Spinal cord (tissue), 10 donors: ENCODE results near the gene STX1A. TPM values are rescaled to one million over a fixed set of nuclear protein-coding genes. Genes with fewer than 3 reads are reported as not detected.
A peak's percentile ranks its signal among the peaks of the same experiment; 100 is the strongest.
"Not testable (repeated sequence)": the region's sequence is repeated elsewhere in the genome, so short reads cannot be mapped to it uniquely, and the experiment has no call there.

Source experiments
- DNase-seq, 6 donors: peaks; one replicate each; pipeline versions ENCODE4 v3.0.0 to v3.0.0-alpha.2; 2013 to 2015; ENCODE audit warnings: low spot score in 6 of 6, low read depth in 4 of 6
- H3K27ac ChIP-seq: one replicate; pipeline ENCODE4 v1.5.1; 2013; ENCODE audit warnings: low read depth, low read length, control low read depth
- H3K27me3 ChIP-seq: one replicate; pipeline ENCODE4 v1.6.1; 2013; ENCODE audit warnings: low read length; ENCODE audit not compliant: control insufficient read depth, insufficient read depth
- H3K36me3 ChIP-seq: one replicate; pipeline ENCODE4 v1.6.1; 2013; ENCODE audit warnings: low read length; ENCODE audit not compliant: control insufficient read depth, insufficient read depth
- H3K4me1 ChIP-seq: one replicate; pipeline ENCODE4 v1.6.1; 2013; ENCODE audit warnings: low read length; ENCODE audit not compliant: control insufficient read depth, insufficient read depth
- H3K4me3 ChIP-seq: one replicate; pipeline ENCODE4 v1.5.1; 2013; ENCODE audit warnings: low read depth, low read length, control low read depth
- H3K9me3 ChIP-seq: one replicate; pipeline ENCODE4 v1.6.1; 2013; ENCODE audit warnings: low read length; ENCODE audit not compliant: control insufficient read depth, insufficient read depth
- WGBS: methylation state at CpG from one replicate; pipeline ENCODE4 v1.1.5; 2013; ENCODE audit warnings: missing lambda C conversion rate; ENCODE audit not compliant: insufficient coverage; 5-methylcytosine and 5-hydroxymethylcytosine counted together
- polyA plus RNA-seq, 2 donors: library from polyadenylated mRNA; unstranded; fragments of 120-200 nt; gene quantifications; one replicate each; pipeline ENCODE4 v1.2.1, GENCODE V29; 2013; ENCODE audit not compliant: insufficient read length in 2 of 2
- total RNA-seq, 2 donors: library from RNA; depleted of rRNA in 1 of 2; stranded (reverse); fragments of 120-200 nt in 1 of 2; fragments of >200 nt in 1 of 2; gene quantifications; one replicate each; pipeline versions ENCODE4 v1.2.3 to v1.2.4, GENCODE V29; 2013 to 2014
- donor health status: healthy.

STX1A gene
- total and polyA plus RNA-seq, 4 donors: 15.6 to 65.9 (median 41.6) TPM

GRCh38 chr7:73713319-73713718 is 6.2 kb downstream of the STX1A start:
- WGBS: 95% methylated on average over 5 of the region's 6 CpGs
- not testable (repeated sequence) for H3K27ac ChIP-seq

GRCh38 chr7:73712773-73713172 is 6.7 kb downstream of the STX1A start:
- H3K4me3 ChIP-seq: no peak overlapping the region
- peaks cover 8% of the 10 kb centered on the region for H3K4me1 ChIP-seq
- H3K27me3 ChIP-seq: no peaks in the 10 kb centered on the region
- no peak for DNase-seq
- no peaks in the 10 kb centered on the region for H3K9me3 ChIP-seq
- WGBS: no CpG with 5 or more reads among the region's 1 CpG
- no peak overlapping the region for H3K27ac ChIP-seq
- H3K36me3 ChIP-seq: peaks cover 32% of the 10 kb centered on the region

More at GRCh38 chr7:73713319-73713718, 6.2 kb downstream of the STX1A start:
- not testable (repeated sequence) for H3K27me3 ChIP-seq, H3K9me3 ChIP-seq, H3K4me3 ChIP-seq, DNase-seq
- H3K36me3 ChIP-seq: peaks cover 29% of the 10 kb centered on the region
- H3K4me1 ChIP-seq: peaks cover 13% of the 10 kb centered on the region

- Histone ChIP-seq H3K4me3 (no peak overlapping the region), H3K9me3 (no peaks in the 10 kb centered on the region), H3K27ac (no peak overlapping the region), H3K27me3 (no peaks in the 10 kb centered on the region), H3K4me1 (peaks cover 18% of the 10 kb centered on the region), H3K36me3 (peaks cover 55% of the 10 kb centered on the region)
- no peak for DNase-seq
- WGBS: 96% methylated on average over 16 of the region's 16 CpGs
These were observed 10.4 kb downstream of the STX1A start for GRCh38 chr7:73708961-73709549.

- H3K27ac ChIP-seq: no peak overlapping the region
- H3K4me3 ChIP-seq: no peak overlapping the region
- H3K36me3 ChIP-seq: peaks cover 73% of the 10 kb centered on the region
- peaks cover 20% of the 10 kb centered on the region for H3K4me1 ChIP-seq
- no peaks in the 10 kb centered on the region for H3K9me3 ChIP-seq
- peak in 2 of 6 donors; percentile 44 to 82 for DNase-seq
- 50% methylated on average over 12 of the region's 15 CpGs for WGBS
- H3K27me3 ChIP-seq: no peaks in the 10 kb centered on the region
These were observed 12.3 kb downstream of the STX1A start for GRCh38 chr7:73707045-73707631.

DNA sequence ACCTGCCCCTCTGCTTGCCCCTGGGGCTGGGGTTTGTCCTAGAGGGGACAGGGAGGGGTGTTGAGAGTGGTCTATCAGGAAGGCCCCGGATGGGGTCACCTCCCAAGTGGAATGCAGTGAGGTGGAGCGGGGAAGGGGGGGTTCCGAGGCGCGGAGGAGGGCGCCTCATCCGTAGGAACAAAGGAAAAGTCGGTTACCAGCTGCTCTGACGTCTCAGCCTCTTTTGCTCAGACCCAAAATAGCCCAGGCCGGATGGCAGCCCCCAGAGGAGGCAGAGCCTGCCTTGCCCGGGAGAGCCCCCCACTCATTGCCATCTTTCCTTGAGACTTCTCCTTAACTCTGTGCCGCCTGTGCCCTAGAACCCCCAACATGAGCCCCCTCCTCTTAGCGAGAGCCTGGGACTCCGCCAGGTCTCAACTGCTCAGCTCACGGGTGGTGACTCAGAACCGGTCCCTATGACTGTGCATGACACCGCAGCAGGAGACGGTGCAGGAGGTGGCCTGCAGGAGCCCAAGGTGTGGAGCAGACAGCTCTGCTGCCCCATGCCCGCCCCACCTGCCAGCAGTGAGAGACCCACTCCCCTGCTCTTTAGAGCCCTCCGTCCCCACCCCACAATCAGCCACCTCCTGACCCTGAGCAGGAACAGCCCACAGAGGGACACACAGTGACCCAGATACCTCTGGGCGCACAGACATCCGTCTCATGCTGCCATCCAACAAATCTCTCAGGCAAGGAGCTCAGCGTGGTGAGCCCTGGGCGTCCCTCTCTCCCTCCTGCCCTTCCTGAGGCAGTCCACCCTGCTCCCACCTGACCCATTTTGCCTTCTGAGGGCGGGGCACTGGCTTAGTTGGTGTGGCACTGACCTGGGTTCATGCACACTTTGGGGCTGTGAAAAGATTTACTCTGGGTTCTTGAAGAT is 13.1 kb downstream of the STX1A start:
- no peak overlapping the region for H3K27ac ChIP-seq
- H3K36me3 ChIP-seq: peaks cover 76% of the 10 kb centered on the region
- 64% methylated on average over 19 of the region's 25 CpGs for WGBS
- DNase-seq: no peak
- H3K27me3 ChIP-seq: no peaks in the 10 kb centered on the region
- H3K4me3 ChIP-seq: no peak overlapping the region
- no peaks in the 10 kb centered on the region for H3K9me3 ChIP-seq
- H3K4me1 ChIP-seq: peaks cover 20% of the 10 kb centered on the region

GRCh38 chr7:73705551-73705920 is 13.9 kb downstream of the STX1A start:
- Histone ChIP-seq H3K27ac (no peak overlapping the region), H3K4me1 (peaks cover 20% of the 10 kb centered on the region), H3K9me3 (no peaks in the 10 kb centered on the region), H3K4me3 (no peak overlapping the region), H3K27me3 (no peaks in the 10 kb centered on the region), H3K36me3 (peaks cover 82% of the 10 kb centered on the region)
- DNase-seq: no peak
- 93% methylated on average over 8 of the region's 10 CpGs for WGBS

DNA sequence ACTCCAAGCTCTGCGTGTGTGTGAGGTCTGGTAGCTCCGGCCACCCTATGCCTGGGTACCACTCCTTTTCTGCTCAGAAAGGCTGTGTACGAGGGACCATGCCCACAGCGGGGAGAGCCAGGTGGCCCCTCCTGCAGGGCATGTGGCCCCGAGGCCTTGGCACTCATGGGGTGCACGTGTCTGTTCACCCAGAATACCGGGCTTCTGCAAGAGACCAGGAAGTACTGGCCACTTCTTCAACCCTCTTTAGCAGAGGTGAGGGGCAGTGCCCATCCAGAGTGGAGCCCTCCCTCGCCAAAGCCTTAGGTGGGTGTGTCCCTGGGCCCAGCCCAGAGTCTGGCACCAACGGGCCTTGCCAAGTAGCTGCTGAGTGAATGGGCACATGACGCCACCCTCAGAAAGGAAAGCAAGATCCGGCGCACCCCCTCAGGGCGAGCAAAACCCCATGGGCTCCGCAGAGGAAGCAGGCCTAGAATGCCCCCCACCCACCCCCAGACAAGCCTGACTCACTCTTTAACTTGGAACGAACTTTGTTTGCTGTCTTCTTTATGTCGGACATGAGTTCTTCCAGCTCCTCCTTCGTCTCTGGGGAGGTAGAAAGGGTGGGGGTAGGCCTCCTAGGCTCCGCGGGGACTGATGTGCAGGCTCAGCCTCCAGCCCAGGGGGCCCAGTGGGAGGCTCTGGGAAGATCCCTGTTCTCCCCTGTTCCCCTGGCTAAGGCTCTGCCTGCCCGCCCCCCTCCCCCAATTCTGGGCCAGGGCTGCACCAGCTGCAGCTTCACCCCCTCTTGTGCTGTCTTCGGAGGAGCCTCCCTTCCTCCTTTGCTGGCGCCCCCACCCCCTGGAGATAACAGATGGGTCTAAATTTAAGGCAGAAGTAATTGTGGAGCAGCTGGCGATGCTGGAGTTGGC is 14.6 kb downstream of the STX1A start:
- H3K4me1 ChIP-seq: peaks cover 20% of the 10 kb centered on the region
- H3K27ac ChIP-seq: no peak overlapping the region
- no peaks in the 10 kb centered on the region for H3K27me3 ChIP-seq
- peaks cover 86% of the 10 kb centered on the region for H3K36me3 ChIP-seq
- DNase-seq: peak in 2 of 6 donors; percentile 59 to 67
- no peaks in the 10 kb centered on the region for H3K9me3 ChIP-seq
- no peak overlapping the region for H3K4me3 ChIP-seq
- 72% methylated on average over 13 of the region's 23 CpGs for WGBS

- peak overlapping the region; percentile 3 for H3K27ac ChIP-seq
- peak in 2 of 6 donors; percentile 49 to 72 for DNase-seq
- peaks cover 20% of the 10 kb centered on the region for H3K4me1 ChIP-seq
- H3K36me3 ChIP-seq: peaks cover 90% of the 10 kb centered on the region
- H3K27me3 ChIP-seq: no peaks in the 10 kb centered on the region
- WGBS: 27% methylated on average over 27 of the region's 45 CpGs
- peak overlapping the region; percentile 10 for H3K4me3 ChIP-seq
- H3K9me3 ChIP-seq: no peaks in the 10 kb centered on the region
These were observed 15.5 kb downstream of the STX1A start for GRCh38 chr7:73703757-73704639.
